Fibroblast of lung (primary cell): ENCODE measurements around the gene NR3C2.

Source experiments
- CTCF ChIP-seq, 2 donors: IDR thresholded peaks in 1 of 2; conservative IDR thresholded peaks in 1 of 2; 1 replicate in 1 of 2; 2 replicates in 1 of 2; pipeline ENCODE4 v1.5.1; 2011 to 2012; ENCODE audit warnings: low read length in 2 of 2, control low read depth in 1 of 2, inconsistent platforms in 1 of 2, low read depth in 1 of 2, mild to moderate bottlenecking in 1 of 2
- EZH2 ChIP-seq: IDR thresholded peaks from 2 replicates; pipeline ENCODE4 v1.5.1; 2012; ENCODE audit warnings: low read length, control low read depth, mild to moderate bottlenecking; ENCODE audit errors: missing control alignments

GRCh38 chr4:148355442-148356123 lies 86.6 kb downstream of the NR3C2 start:
- no peak for TF ChIP-seq CTCF (conservative IDR thresholded peaks at IDR 0.05 in 1 of 2, IDR thresholded peaks at IDR 0.05 in 1 of 2; ENCODE audit: low read depth in 1 of 2, low read length in 2 of 2)
- TF ChIP-seq EZH2, result no peak
